Endothelial cell (in vitro differentiated cells): ENCODE measurements around the gene PSG1. TPM values are rescaled to one million over a fixed set of nuclear protein-coding genes. Genes with fewer than 3 reads are reported as not detected.
"Not testable (repeated sequence)": the region's sequence is repeated elsewhere in the genome, so short reads cannot be mapped to it uniquely, and the experiment has no call there.

ENCODE experiments used
- DNase-seq: peaks from one replicate; pipeline ENCODE4 v3.0.0; 2021; ENCODE audit warnings: low spot score
- H3K27ac Mint-ChIP-seq: one replicate; pipeline ENCODE4 v1.8.0; 2021; ENCODE audit warnings: mixed read lengths, inconsistent platforms; ENCODE audit not compliant: unreplicated experiment
- H3K27me3 Mint-ChIP-seq: one replicate; pipeline ENCODE4 v1.8.0; 2021; ENCODE audit warnings: mild to moderate bottlenecking, moderate library complexity, mixed read lengths, inconsistent platforms; ENCODE audit not compliant: unreplicated experiment
- H3K36me3 Mint-ChIP-seq: one replicate; pipeline ENCODE4 v1.8.0; 2021; ENCODE audit warnings: mild to moderate bottlenecking, low read depth, mixed read lengths, inconsistent platforms; ENCODE audit not compliant: unreplicated experiment
- H3K4me1 Mint-ChIP-seq: one replicate; pipeline ENCODE4 v1.8.0; 2021; ENCODE audit warnings: mild to moderate bottlenecking, mixed read lengths, inconsistent platforms; ENCODE audit not compliant: unreplicated experiment
- H3K4me3 Mint-ChIP-seq: one replicate; pipeline ENCODE4 v1.8.0; 2021; ENCODE audit warnings: mild to moderate bottlenecking, mixed read lengths, inconsistent platforms; ENCODE audit not compliant: unreplicated experiment
- H3K9me3 Mint-ChIP-seq: one replicate; pipeline ENCODE4 v1.8.0; 2021; ENCODE audit warnings: mixed read lengths, inconsistent platforms; ENCODE audit not compliant: unreplicated experiment
- CTCF ChIP-seq: fragments of 200-600 bp; sonication (generic); IDR thresholded peaks from one replicate; pipeline ENCODE4 v1.5.0; 2021; ENCODE audit warnings: antibody characterized with exemption; ENCODE audit not compliant: unreplicated experiment
- long read RNA-seq: library from polyadenylated mRNA; unstranded; transcript quantifications from one replicate; pipeline ENCODE4 v2.0.0, GENCODE V29; 2020; ENCODE audit not compliant: unreplicated experiment
- total RNA-seq: library from RNA; stranded (reverse); fragmentation: NEBNext Ultra II Directional; extraction: Animal tissue kit (Norgen Biotek cat#: 25700); gene quantifications from one replicate; pipeline ENCODE4 v1.2.1, GENCODE V29; 2021; ENCODE audit not compliant: unreplicated experiment

Gene PSG1
- total RNA-seq, result not detected
- long read RNA-seq, result 0 reads

GRCh38 chr19:42879613-42880012 lies at the start of gene PSG1:
PSG1 (minus strand) TSS chr19:42879713; CDS start chr19:42879581, 132 bp downstream.
- Mint-ChIP-seq H3K4me1 (no peaks in the 10 kb centered on the region), H3K9me3 (no peaks in the 10 kb centered on the region), H3K27ac (no peak within 1 kb of the TSS), H3K36me3 (no peaks in the 10 kb centered on the region), H3K27me3 (peaks cover 8% of the 10 kb centered on the region), H3K4me3 (no peak within 1 kb of the TSS)
- DNase-seq, result no peak
- no peak for TF ChIP-seq CTCF

GRCh38 chr19:42928896-42929295 lies 49.4 kb upstream of the PSG1 start:
- no peaks in the 10 kb centered on the region for H3K4me1 Mint-ChIP-seq
- no peak for DNase-seq
- H3K27ac Mint-ChIP-seq, result no peak overlapping the region
- H3K9me3 Mint-ChIP-seq, result no peaks in the 10 kb centered on the region
- peaks cover 2% of the 10 kb centered on the region for H3K27me3 Mint-ChIP-seq
- no peak for TF ChIP-seq CTCF
- no peak overlapping the region for H3K4me3 Mint-ChIP-seq
- H3K36me3 Mint-ChIP-seq, result no peaks in the 10 kb centered on the region

- DNase-seq, result no peak
- Mint-ChIP-seq H3K27me3 (no peaks in the 10 kb centered on the region), H3K4me3 (no peak overlapping the region), H3K27ac (no peak overlapping the region), H3K4me1 (no peaks in the 10 kb centered on the region), H3K9me3 (no peaks in the 10 kb centered on the region), H3K36me3 (no peaks in the 10 kb centered on the region)
- TF ChIP-seq CTCF, result no peak
Measured at GRCh38 chr19:42926781-42927180, 47.3 kb upstream of the PSG1 start.

GRCh38 chr19:42923106-42923505 lies 43.6 kb upstream of the PSG1 start:
- peak; percentile 51 for DNase-seq
- H3K4me1 Mint-ChIP-seq, H3K27me3 Mint-ChIP-seq, H3K4me3 Mint-ChIP-seq, H3K36me3 Mint-ChIP-seq, H3K9me3 Mint-ChIP-seq, H3K27ac Mint-ChIP-seq: not testable (repeated sequence)

- H3K4me1 Mint-ChIP-seq, H3K36me3 Mint-ChIP-seq, DNase-seq, H3K27ac Mint-ChIP-seq, H3K4me3 Mint-ChIP-seq, H3K27me3 Mint-ChIP-seq, H3K9me3 Mint-ChIP-seq: not testable (repeated sequence)
Measured at GRCh38 chr19:42920971-42921370, 41.5 kb upstream of the PSG1 start.

- H3K9me3 Mint-ChIP-seq, result no peaks in the 10 kb centered on the region
- no peak for DNase-seq
Measured at GRCh38 chr19:42919757-42920079, 40.2 kb upstream of the PSG1 start.

More at GRCh38 chr19:42919757-42920079, 40.2 kb upstream of the PSG1 start:
- Mint-ChIP-seq H3K36me3 (no peaks in the 10 kb centered on the region), H3K27me3 (peaks cover 2% of the 10 kb centered on the region), H3K4me1 (no peaks in the 10 kb centered on the region), H3K27ac (no peak overlapping the region), H3K4me3 (no peak overlapping the region)
- no peak for TF ChIP-seq CTCF
